ENCODE data around the gene CEP41.

Gene CEP41

GRCh38 chr7:130476297-130477150 lies 35.7 kb upstream of the CEP41 start:
- no peak for DNase-seq (ENCODE audit: low read depth in 1 of 2, low spot score in 1 of 2)
- H3K4me3 ChIP-seq (replicated peaks; ENCODE audit: insufficient read depth, low read length) = no peak overlapping the region
- TF ChIP-seq GABPA (IDR thresholded peaks at IDR 0.05; ENCODE audit: low read depth) (no peak), SPI1 (IDR thresholded peaks at IDR 0.05; ENCODE audit: borderline replicate concordance, low read depth) (no peak), POLR2AphosphoS5 (IDR thresholded peaks at IDR 0.05; ENCODE audit: low read depth) (no peak)
- TF ChIP-seq, protein P1, sequence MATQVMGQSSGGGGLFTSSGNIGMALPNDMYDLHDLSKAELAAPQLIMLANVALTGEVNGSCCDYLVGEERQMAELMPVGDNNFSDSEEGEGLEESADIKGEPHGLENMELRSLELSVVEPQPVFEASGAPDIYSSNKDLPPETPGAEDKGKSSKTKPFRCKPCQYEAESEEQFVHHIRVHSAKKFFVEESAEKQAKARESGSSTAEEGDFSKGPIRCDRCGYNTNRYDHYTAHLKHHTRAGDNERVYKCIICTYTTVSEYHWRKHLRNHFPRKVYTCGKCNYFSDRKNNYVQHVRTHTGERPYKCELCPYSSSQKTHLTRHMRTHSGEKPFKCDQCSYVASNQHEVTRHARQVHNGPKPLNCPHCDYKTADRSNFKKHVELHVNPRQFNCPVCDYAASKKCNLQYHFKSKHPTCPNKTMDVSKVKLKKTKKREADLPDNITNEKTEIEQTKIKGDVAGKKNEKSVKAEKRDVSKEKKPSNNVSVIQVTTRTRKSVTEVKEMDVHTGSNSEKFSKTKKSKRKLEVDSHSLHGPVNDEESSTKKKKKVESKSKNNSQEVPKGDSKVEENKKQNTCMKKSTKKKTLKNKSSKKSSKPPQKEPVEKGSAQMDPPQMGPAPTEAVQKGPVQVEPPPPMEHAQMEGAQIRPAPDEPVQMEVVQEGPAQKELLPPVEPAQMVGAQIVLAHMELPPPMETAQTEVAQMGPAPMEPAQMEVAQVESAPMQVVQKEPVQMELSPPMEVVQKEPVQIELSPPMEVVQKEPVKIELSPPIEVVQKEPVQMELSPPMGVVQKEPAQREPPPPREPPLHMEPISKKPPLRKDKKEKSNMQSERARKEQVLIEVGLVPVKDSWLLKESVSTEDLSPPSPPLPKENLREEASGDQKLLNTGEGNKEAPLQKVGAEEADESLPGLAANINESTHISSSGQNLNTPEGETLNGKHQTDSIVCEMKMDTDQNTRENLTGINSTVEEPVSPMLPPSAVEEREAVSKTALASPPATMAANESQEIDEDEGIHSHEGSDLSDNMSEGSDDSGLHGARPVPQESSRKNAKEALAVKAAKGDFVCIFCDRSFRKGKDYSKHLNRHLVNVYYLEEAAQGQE (IDR thresholded peaks at IDR 0.05; ENCODE audit: insufficient replicate concordance, low read depth) = no peak
- TF ChIP-seq, protein P2, sequence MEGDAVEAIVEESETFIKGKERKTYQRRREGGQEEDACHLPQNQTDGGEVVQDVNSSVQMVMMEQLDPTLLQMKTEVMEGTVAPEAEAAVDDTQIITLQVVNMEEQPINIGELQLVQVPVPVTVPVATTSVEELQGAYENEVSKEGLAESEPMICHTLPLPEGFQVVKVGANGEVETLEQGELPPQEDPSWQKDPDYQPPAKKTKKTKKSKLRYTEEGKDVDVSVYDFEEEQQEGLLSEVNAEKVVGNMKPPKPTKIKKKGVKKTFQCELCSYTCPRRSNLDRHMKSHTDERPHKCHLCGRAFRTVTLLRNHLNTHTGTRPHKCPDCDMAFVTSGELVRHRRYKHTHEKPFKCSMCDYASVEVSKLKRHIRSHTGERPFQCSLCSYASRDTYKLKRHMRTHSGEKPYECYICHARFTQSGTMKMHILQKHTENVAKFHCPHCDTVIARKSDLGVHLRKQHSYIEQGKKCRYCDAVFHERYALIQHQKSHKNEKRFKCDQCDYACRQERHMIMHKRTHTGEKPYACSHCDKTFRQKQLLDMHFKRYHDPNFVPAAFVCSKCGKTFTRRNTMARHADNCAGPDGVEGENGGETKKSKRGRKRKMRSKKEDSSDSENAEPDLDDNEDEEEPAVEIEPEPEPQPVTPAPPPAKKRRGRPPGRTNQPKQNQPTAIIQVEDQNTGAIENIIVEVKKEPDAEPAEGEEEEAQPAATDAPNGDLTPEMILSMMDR (IDR thresholded peaks at IDR 0.05; ENCODE audit: insufficient read depth, low read length) = no peak
- H3K27me3 ChIP-seq (ENCODE audit: insufficient read depth, poor library complexity, severe bottlenecking) = no peaks in the 10 kb centered on the region
- H3K27ac ChIP-seq (replicated peaks) = no peak overlapping the region

DNA sequence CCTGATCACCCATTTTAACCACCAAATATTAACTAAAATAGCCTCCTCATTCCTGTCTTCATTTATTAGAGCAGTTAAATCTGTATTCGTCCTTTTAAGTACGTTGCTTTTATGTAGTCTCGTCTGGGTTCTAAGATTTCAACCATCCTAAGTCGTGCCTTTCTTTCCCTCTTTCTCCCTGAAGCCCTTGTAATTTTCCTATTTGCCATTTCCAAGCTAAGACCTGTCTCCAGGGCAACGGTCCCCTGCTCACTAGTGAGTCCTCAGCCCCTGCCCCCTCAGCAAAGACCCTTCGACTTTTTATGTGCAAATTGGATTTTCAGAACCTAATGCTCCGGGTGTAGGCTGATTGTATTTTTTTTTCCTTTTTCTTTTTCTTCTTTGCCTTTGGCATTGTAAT lies 35.0 kb upstream of the CEP41 start:
- H3K27ac ChIP-seq (replicated peaks) = no peak overlapping the region
- DNase-seq (ENCODE audit: low read depth in 1 of 2, low spot score in 1 of 2) = no peak

DNA sequence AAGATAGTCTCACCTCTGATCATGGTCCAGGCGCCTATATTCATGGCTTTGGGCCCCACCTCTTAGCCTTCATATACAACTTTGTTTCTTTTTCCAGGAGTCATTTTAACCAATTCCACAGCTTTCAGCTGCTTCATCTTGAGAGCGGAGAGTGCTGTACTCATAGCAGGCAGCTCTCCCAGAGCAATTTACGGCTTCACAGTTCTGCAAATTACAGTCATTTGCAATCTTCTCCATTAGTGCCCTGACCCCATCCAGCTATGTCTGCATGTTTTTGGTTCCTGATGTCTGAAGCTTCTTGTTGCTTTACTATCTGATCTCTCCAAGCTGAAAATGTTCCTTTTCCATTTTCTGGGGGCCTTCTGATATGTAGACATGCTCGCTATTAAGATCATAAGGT lies 33.1 kb upstream of the CEP41 start:
- Histone ChIP-seq H3K27me3 (ENCODE audit: insufficient read depth, poor library complexity, severe bottlenecking) (no peaks in the 10 kb centered on the region), H3K27ac (replicated peaks) (peak overlapping the region; percentile 57), H3K4me3 (replicated peaks; ENCODE audit: insufficient read depth, low read length) (no peak overlapping the region)
- DNase-seq (ENCODE audit: low read depth in 1 of 2, low spot score in 1 of 2) = no peak
- TF ChIP-seq, protein P2 (IDR thresholded peaks at IDR 0.05; ENCODE audit: insufficient read depth, low read length) = no peak
- no peak for TF ChIP-seq GABPA (IDR thresholded peaks at IDR 0.05; ENCODE audit: low read depth)
- TF ChIP-seq POLR2AphosphoS5 (IDR thresholded peaks at IDR 0.05; ENCODE audit: low read depth) = no peak
- no peak for TF ChIP-seq SPI1 (IDR thresholded peaks at IDR 0.05; ENCODE audit: borderline replicate concordance, low read depth)
- TF ChIP-seq, protein P1 (IDR thresholded peaks at IDR 0.05; ENCODE audit: insufficient replicate concordance, low read depth) = no peak

More for the DNA sequence above, 35.0 kb upstream of the CEP41 start:
- Histone ChIP-seq H3K27me3 (ENCODE audit: insufficient read depth, poor library complexity, severe bottlenecking) (no peaks in the 10 kb centered on the region), H3K4me3 (replicated peaks; ENCODE audit: insufficient read depth, low read length) (no peak overlapping the region)
- TF ChIP-seq, protein P1 (IDR thresholded peaks at IDR 0.05; ENCODE audit: insufficient replicate concordance, low read depth) = no peak
- TF ChIP-seq POLR2AphosphoS5 (IDR thresholded peaks at IDR 0.05; ENCODE audit: low read depth) = no peak
- no peak for TF ChIP-seq SPI1 (IDR thresholded peaks at IDR 0.05; ENCODE audit: borderline replicate concordance, low read depth)
- TF ChIP-seq, protein P2 (IDR thresholded peaks at IDR 0.05; ENCODE audit: insufficient read depth, low read length) = no peak
- TF ChIP-seq GABPA (IDR thresholded peaks at IDR 0.05; ENCODE audit: low read depth) = no peak
